DMS153 (cell line): ENCODE results near the gene CMSS1.

Experiments
- DNase-seq: peaks from one replicate; lab custom pipeline; 2025; lab: John Stamatoyannopoulos, UW

CMSS1 gene

DNA sequence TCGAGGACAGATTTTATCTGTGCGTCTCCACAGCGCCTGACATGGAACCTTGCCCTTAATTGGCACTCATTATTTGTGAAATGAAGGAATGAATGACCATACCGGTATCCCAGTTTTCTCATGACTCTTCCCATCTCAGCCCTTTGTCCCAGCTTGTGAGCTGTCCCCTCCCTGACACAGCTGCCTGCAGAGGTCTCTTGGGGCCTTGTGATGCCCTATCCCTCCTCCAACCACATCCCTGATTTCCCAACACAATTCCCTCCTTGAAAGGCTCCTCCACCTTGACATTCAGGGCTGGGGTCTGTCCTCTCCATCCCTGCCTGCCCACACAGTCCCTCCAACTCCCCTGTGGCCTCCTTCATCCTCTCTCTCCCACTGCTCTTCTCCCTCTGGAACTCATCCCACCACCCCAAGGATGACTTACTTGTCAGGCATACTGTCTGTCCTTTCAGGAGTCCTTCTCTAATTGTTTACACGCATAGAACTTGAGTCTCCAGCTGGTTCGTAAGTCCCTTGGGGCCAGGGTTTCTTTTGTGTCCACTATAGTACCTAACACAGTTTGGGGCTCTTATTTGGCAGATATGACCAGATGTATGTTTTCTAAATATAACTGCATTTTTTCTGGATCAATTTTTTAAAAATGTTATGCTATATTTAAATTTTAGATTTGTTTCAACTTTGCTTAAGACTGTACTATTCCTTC, 332.2 kb downstream of the CMSS1 start:
- DNase-seq = no peak

DNA sequence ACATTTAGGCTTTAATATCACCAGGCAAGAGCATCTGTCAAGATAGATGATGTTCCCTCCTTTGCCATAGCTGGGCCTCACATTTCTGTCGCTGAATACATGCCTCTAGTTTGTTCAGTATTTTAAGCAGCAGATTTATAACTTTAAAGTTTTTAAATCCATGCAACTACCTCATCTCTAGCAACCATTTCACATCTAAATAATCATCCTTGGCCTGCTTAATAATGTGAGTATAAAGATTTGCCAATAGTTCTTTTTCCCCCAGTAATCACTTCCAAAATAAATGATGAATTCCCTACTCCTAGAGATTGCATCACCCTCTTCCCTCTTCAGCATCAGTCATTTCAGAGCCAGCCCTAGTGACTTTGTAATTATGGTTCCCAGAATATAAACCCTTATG, 332.8 kb downstream of the CMSS1 start:
- DNase-seq = no peak

DNA sequence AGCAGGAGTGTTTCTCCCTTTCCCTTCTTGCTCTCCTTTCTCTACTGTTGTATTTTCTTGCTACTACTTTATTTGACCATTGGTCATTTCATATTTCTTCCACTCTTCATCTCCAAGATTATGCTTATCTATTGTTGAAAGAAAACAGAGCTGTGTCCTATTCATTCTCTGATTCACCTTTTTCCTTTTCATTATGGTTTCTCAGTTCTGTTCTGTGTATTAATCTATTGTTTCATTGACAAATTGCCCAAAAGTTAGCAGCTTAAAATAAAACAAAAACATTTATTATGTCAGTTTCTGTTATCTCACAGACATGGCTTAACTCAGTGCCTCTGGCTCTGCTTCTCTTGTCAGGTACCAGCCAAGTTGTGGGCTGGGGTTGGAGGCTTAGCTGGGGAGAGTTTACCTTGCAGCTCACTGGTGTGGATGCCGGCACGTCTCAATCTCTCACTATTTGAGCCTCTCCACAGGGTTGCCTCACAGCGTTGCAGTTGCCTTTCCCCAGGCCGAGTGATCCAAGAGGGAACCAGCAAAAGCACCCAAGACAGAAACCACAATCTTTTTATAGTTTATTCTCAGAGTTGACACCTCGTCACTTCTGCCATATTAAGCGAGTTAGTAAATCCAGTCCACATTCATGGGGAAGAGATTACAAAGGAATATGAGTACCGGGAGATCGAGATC, 333.5 kb downstream of the CMSS1 start:
- DNase-seq = no peak

DNA sequence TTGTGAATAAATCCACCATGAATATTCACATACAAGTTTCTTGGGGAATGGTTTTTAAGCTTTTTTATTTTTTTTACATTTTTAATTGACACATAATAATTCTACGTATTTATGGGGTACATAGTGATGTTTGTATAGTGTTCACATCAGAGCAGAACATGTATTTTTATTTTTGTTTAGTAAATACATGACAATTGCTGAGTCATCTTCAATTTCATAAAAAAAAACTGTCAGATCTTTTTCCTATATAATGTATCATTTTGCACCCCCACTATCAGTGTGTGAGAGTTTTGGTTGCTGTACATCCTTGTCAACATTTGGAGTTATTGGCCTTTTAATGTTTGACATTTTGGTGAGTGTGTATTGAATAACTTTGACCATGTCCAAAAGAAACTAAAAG, 336.5 kb downstream of the CMSS1 start:
- no peak for DNase-seq

DNA sequence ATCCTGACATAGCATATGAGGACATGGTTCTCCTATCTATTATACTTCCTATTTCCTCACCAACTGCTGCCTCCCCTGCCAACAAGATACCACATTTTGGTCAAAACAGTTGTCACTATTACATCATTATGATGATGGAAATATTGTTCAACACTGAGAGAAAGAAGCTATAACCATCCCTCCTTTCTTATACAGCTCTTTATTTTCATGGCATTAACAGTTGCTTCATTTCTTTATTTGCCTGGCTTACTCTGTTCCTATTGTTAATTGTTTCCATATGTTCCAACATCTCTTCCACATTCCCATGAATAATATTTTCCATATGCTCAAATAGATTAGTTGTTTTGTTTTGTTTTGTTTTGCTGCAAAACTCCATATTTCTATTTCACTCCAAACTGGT, 337.5 kb downstream of the CMSS1 start:
- DNase-seq = no peak

DNA sequence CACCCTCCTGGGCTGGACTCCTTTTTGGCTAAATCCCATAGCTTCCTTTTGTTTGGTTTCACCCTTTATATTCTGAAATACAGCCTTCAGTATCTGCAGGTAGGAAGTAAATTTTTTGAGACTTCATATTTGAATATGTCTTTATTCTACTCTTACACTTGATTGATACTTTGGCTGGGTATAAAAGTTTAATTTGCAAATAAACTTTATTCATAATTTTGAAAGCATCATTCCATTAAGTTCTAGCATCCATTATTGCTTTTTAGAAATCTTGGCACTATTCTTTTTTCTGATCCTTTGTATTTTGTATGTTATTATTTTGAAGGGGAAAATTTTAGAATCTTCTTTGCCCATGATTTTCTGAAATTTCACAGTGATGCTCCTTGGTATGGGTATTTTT, 337.9 kb downstream of the CMSS1 start:
- DNase-seq = no peak

DNA sequence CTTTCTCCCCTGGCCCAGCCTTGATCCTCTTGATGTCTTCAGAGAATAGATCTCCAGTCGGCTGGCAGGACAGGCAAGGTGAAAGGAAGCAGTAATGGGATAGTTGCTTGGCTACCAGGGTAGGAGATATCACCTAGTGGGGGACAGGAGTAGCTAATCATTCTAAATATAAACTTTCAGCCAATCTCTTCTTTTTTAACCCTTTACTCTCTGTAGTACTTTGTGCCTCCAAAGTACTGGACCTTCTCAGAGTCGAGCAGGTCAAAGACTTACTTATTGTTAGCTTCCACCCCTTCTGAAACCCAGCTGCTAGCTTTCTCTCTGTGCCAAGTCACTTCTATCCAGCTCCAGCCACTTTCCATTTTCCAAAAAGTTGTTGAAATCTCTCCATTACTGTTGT, 340.0 kb downstream of the CMSS1 start:
- DNase-seq = no peak

DNA sequence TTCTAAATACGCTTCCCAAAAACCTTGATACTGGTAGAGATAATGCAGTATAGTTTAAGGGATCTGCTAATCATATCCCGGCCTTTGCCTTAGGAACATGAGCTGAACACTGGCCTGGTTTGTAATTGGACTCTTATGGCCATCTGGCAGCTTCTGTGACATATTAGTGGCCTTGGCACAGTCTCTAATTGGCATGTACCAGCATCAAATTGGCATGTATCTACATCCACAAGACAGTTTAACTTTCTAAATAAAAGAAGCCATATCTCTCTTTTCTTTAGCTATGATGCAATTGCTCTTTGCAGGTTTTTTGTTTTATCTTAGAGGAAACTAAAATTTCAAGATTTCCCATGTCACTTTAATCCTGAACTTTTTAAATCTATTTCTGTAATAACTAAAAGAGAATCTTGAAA, 341.3 kb downstream of the CMSS1 start:
- DNase-seq = no peak

DNA sequence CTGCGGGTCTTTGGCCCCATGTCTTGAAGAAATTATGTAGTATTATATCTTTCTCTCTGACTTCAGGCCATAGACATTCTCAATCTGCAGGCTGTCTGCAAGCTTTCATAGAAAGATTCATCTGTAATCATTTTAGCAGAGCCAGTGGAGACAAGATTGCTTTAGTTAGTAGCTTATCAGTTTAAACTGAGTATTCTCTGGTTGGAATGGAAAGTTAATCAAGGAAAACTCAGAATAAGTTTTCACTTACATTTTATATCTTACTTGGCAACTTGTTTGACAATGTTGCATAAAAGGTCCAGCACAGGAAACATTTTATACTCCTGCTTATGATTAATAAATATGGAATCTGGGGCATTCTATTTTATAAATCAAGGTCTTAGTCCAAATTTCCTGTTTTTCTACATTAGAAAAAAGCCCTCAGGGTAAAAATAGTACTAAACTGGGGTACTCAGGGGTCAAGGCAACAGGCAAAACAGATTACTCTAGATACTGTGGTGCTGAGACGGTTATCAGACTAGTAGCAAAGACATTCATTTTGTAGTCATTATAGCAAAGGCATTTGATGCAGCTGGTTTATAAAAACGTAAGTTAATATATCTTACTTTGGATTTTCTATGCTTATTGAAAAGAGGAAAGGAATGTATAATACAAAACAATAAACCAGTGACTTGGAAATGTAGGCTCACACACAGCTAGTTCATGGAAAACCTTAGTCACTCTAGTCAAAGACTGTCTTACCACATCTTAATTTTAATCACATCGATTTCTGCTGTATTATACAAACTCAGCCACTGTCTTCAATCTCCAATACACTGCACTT, 341.9 kb downstream of the CMSS1 start:
- DNase-seq = no peak

DNA sequence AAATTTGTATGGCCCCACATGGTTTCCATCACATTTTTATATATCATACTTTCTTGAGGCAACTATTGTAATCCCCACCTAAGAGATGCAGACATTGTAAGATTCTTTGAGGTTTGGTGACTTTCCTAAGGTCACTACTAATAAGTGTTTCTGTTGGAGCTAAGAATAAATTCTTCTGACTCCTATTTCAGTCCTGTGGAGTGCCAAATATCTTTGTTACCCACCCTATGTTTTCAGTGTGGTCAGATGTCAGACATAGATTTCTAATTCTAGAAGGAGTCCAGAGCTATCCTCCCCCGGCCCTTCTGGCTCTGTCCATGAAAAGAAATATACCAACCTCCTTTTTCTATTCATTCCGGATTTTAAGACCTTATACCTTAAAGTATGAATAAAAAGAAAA, 342.9 kb downstream of the CMSS1 start:
- DNase-seq = no peak

DNA sequence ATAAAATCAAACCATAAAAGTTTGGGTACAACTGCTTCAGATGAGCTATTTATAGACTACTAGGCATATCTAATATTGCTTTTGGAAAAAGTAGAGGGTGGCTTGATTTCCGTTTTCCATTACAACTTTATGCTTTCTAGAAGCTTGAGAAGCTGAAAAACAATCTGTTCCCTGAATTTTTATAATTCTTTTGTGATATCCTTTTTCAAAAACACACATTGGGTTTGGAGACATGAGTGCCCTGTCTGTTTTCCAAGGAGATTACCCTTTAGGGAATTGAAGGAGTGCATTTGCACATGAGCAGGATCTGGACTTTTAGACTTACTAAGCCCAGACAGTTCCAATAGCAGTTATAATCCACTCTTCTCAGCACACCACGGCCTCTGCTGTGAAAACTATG, 346.1 kb downstream of the CMSS1 start:
- DNase-seq = no peak

DNA sequence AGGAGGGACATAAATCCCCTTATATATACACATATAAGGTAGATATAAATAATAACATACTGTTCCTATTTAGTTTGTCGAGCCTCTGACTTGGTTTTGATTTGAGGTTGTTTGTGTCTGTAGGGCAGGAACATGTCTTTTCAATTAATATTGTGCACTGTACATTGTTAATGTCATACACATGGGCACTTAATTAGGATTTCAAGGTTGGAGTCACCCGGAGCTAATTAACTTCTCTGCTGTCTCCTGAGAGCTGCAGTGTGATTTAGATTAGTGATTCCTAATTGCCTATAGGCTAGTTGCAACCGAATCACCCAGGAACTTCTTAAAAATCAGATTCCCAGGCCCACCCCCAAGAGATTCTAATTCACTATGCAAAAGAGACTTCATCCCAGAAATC, 347.1 kb downstream of the CMSS1 start:
- no peak for DNase-seq

DNA sequence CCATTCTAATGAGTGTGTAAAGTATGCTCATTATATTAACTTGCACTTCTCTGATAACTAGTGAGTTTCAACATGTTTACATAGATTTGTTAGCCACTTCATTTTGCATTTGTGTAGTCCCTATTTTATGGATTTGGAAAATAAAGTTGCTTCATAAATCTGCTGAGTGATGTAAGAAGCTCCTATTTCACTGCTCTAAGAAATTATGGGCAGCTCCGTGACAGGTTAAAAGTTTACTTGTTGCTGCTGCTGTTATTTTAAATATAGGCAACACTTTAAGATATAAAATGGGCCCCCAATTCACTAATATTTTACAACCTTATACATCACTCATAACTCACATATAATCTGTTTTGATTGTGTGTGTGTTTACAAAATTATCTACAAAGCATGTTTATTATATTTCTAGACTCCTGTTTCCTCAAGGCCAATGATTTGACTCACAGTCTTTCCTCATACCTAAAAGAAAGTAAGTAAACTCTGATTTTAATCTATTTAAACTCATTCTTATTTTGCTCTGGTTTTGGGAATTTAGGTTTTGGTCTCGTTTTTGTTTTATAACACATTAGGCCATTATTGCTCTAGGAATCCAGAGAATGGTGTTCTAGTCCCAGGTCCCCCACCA, 348.4 kb downstream of the CMSS1 start:
- no peak for DNase-seq

DNA sequence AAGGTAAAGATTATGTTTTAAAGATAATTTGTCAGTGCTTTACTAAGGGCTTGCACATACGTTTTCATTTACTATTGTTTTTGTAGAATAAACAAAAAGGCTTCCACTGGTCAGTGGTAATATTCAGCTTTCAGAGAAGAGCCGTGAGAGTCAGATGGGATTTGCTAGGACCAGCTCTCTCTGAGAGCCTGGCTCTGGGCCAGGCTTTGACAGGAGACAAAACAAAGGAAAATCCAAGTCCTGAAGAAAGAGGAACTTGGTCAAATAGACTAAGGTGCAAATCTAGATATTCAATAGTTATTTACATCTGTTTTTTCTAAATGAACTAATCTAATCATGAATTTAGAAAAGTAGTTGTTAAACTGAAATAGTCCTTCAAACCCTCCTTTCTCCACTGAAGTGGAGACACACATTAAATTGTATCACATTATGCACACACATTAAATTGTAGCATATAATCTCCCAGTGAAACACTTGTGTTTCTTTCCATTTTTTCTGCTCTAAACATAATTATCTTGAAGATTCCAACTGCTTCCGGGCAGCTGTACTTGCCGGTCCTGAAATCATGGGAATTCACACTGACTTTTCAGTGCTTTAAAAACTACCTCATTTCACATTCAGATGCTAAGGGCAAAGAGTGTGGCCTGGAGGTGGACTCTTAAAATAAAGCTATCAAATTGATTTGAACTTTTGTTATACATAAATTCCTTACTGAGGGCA, 351.7 kb downstream of the CMSS1 start:
- DNase-seq = no peak

DNA sequence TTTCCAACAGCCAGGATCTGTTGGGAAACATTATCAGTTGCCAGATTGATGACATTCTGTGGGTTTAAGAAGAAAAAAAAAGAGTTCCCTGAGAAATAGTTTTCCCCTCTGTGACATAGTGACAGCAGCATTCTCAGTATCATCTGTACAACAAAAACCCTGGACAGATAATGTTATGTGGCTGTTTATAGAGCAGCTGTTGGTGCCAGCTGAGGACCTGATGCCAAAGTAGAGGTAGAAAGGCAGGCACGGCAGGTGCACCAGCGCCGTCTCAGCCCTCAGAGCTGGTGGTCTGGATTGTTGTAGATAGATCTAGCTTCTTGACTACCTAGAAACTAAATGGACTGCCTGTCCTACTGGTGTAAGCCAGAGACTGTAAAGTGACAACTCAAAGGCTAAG, 352.8 kb downstream of the CMSS1 start:
- no peak for DNase-seq

DNA sequence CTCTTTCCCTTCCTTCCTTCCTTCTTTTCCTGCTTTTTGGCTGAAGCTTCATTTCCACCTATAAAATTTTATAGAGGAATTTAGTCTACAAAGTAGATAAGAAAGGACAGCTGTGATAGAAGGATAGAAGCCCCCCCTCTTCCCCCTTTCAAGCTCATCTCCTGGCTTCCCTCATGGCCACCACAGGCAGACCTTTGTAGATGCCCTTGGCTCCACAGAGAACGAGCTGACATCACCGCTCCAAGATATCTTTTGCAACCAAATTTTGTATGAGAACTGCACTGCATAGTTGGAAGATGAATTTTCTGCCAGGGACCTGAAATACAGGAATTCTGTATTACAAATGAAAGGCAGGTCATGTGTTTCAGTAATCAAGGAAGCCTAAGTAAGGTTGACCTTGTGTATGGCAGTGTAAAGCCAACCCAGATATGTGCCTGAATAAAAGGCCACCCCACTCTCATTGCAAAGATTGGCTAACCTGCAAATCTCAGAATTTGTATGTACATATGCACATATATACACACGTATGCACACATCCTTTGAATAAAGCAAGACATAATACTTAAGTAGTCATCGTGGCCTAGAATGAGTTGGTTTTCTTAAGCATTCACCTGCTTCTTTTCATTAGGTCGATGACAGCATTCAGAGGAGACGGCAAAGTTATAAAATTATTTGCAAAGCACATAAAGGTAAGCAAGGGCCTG, 353.7 kb downstream of the CMSS1 start:
- DNase-seq = no peak

DNA sequence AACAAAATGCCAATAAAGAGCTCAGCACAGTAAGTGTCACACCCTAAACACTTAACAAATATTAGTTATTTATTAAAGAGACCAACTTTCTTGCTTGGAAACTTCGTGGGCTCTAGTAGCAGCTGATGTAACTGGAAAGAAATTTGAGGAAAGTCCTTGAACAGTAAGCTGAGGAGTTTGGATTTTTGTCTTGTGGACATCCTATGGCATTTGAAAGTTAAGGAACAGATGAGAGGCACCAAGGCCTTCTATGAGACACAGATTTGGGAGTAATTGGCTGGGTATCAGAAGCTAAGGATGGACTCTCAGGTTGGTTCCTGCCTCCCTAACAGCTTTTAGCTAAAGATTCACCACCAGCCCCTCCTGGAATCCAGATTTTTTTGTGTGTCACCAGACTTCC, 356.3 kb downstream of the CMSS1 start:
- DNase-seq = no peak

DNA sequence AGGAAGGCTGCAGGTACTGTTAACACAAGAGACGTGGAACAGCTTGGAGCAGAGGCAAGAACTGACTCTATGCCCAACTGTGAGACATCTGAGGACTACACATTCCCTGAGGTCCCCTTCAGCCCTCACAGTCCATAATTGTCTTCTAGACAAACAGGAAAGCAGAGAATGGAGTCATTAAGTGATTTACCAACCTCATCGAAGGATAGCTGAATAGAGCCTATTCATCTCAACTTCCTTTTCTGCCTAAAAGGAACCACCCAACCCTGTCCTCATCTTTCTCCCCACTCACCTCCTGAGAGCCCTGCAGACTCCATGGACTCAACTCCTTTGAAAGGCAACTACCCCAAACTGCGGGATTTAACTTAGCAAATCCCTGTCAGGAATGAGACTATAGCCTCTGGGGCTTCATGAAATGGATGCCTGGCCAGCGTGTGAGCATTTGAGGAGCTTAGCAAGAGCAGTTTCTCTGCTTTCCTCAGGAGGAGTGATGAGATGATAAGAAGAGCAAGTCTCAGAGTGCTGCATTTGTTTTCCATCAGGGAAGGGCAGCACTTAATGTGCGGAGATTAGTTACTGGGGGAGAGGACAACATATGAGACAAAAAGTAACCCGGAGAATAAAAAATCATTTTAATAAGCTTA, 358.1 kb downstream of the CMSS1 start:
- peak; percentile 51 for DNase-seq

DNA sequence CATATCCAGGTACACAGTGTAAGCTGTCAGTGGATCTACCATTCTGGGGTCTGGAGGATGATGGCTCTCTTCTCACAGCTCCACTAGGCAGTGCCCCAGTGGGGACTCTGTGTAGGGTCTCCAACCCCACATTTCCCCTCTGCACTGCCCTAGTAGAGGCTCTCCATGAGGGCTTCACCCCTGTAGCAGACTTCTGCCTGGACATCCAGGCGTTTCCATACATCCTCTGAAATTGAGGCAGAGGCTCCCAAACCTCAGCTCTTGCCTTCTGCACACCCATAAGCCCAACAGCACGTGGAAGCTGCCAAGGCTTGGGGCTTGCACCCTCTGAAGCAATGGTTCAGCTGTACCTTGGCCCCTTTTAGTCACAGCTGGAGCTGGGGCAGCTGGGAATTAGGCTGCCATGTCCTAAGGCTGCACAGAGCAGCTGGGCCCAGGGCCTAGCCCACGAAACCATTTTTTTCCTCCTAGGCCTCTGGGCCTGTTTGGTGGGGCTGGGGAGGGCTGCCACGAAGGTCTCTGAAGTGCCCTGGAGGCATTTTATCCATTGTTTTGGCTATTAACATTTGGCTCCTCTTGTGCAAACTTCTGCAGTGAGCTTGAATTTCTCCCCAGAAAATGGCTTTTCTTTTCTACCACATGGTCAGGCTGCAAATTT, 362.2 kb downstream of the CMSS1 start:
- no peak for DNase-seq

DNA sequence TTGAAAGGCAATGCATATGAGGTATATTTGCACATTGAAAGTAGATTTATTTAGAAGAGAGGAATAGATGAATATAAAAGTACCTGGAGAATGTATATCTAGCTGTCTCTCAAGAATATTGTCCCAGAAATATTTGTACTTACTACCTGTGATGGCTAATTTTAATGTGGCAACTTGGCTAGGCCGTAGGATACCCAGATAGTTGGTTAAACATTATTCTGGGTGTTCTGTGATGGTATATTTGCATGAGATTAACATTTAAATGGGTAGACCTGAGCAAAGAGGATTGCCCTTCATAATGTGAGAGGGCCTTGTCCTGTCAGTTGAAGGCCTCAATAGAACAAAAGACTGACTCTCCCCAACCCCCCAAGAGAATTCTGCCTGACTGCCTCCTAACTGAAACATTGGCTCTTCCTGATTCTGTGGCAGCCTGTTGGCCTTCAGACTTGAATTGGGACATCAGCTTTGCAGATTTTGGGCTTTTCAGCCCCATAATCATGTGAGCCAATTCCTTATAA, 366.0 kb downstream of the CMSS1 start:
- no peak for DNase-seq
